Neural cell (in vitro differentiated cells): ENCODE measurements around the gene SPEM3. TPM values are rescaled to one million over a fixed set of nuclear protein-coding genes. Genes with fewer than 3 reads are reported as not detected.

ENCODE experiments used
- H2AFZ ChIP-seq: fragments of 200-600, 300-800 bp; sonication (generic), shearing (Covaris generic); 2 replicates; pipeline ENCODE4 v1.6.0; 2014; ENCODE audit warnings: low read depth, mild to moderate bottlenecking, antibody characterized with exemption, low read length, moderate library complexity
- H3F3A ChIP-seq: fragments of 200-600 bp; shearing (Covaris generic); 2 replicates; pipeline ENCODE4 v1.6.1; 2016; ENCODE audit warnings: mild to moderate bottlenecking, moderate library complexity, mixed read lengths, antibody characterized with exemption, low read length; ENCODE audit not compliant: insufficient read depth, poor library complexity, severe bottlenecking
- H3K27ac ChIP-seq: fragments of 200-600, 300-800 bp; sonication (generic), shearing (Covaris generic); 2 replicates; pipeline ENCODE4 v1.5.1; 2014; ENCODE audit warnings: mild to moderate bottlenecking, low read length, moderate library complexity
- H3K27me3 ChIP-seq: fragments of 300-800, 200-600 bp; sonication (generic), shearing (Covaris generic); 2 replicates; pipeline ENCODE4 v1.6.0; 2014; ENCODE audit warnings: mild to moderate bottlenecking, low read depth, low read length, moderate library complexity; ENCODE audit not compliant: insufficient read depth
- H3K36me3 ChIP-seq: fragments of 300-800, 200-600 bp; sonication (generic), shearing (Covaris generic); 2 replicates; pipeline ENCODE4 v1.5.1; 2014; ENCODE audit warnings: mild to moderate bottlenecking, antibody characterized with exemption, low read length, moderate library complexity; ENCODE audit not compliant: insufficient read depth
- H3K4me2 ChIP-seq: fragments of 300-800, 200-600 bp; sonication (generic), shearing (Covaris generic); 2 replicates; pipeline ENCODE4 v1.6.0; 2014; ENCODE audit warnings: mild to moderate bottlenecking, low read length
- H3K4me3 ChIP-seq: fragments of 300-800, 200-600 bp; sonication (generic), shearing (Covaris generic); 2 replicates; pipeline ENCODE4 v1.5.1; 2014; ENCODE audit warnings: mild to moderate bottlenecking, low read length, moderate library complexity
- H3K79me2 ChIP-seq: fragments of 200-600 bp; shearing (Covaris generic); replicated peaks from 2 replicates; pipeline ENCODE4 v1.6.0; 2014; ENCODE audit warnings: mild to moderate bottlenecking, low read length, moderate library complexity; ENCODE audit not compliant: insufficient read depth
- H3K9ac ChIP-seq: fragments of 300-800, 200-600 bp; sonication (generic), shearing (Covaris generic); 2 replicates; pipeline ENCODE4 v1.6.1; 2016; ENCODE audit warnings: mild to moderate bottlenecking, low read length, mixed read lengths
- H3K9me2 ChIP-seq: fragments of 200-600 bp; shearing (Covaris generic); 2 replicates; pipeline ENCODE4 v1.6.1; 2016; ENCODE audit warnings: mild to moderate bottlenecking, low read length, mixed read lengths; ENCODE audit not compliant: insufficient read depth
- H3K9me3 ChIP-seq: fragments of 200-600, 300-800 bp; sonication (generic), shearing (Covaris generic); 2 replicates; pipeline ENCODE4 v1.6.1; 2016; ENCODE audit warnings: mild to moderate bottlenecking, mixed run types, low read length, moderate library complexity, mixed read lengths
- H4K20me1 ChIP-seq: fragments of 200-600 bp; shearing (Covaris generic); 2 replicates; pipeline ENCODE4 v1.6.1; 2016; ENCODE audit warnings: mild to moderate bottlenecking, mixed run types; ENCODE audit not compliant: insufficient read depth
- EP300 ChIP-seq: fragments of 450-650 bp; conservative IDR thresholded peaks from 2 replicates; pipeline ENCODE4 v1.6.1; 2014; ENCODE audit warnings: antibody characterized with exemption, mild to moderate bottlenecking, moderate library complexity; ENCODE audit not compliant: poor library complexity, severe bottlenecking
- EZH2 ChIP-seq: fragments of 200-600, 300-800 bp; shearing (Covaris generic), sonication (generic); IDR thresholded peaks from 2 replicates; pipeline ENCODE4 v1.6.1; 2014; ENCODE audit warnings: antibody characterized with exemption, low read length, borderline replicate concordance, mild to moderate bottlenecking; ENCODE audit not compliant: insufficient read depth, poor library complexity, severe bottlenecking
- MXI1 ChIP-seq: fragments of 450-650 bp; conservative IDR thresholded peaks from 2 replicates; pipeline ENCODE4 v1.6.1; 2014; ENCODE audit warnings: antibody characterized with exemption, mild to moderate bottlenecking; ENCODE audit not compliant: poor library complexity, severe bottlenecking
- POLR2AphosphoS5 ChIP-seq: IDR thresholded peaks from 2 replicates; pipeline ENCODE4 v1.6.1; 2012
- RAD21 ChIP-seq: fragments of 450-650 bp; conservative IDR thresholded peaks from 2 replicates; pipeline ENCODE4 v1.6.1; 2014; ENCODE audit warnings: antibody characterized with exemption, mild to moderate bottlenecking, moderate library complexity
- REST ChIP-seq: IDR thresholded peaks from 2 replicates; pipeline ENCODE4 v1.6.1; 2012; ENCODE audit warnings: borderline replicate concordance
- TAF1 ChIP-seq: IDR thresholded peaks from 2 replicates; pipeline ENCODE4 v1.6.1; 2012; ENCODE audit warnings: low read depth
- polyA plus RNA-seq: library from polyadenylated mRNA; depleted of rRNA; stranded (reverse); fragments of >200 nt; gene quantifications from 2 replicates; pipeline ENCODE4 v1.2.3, GENCODE V29; 2014

The SPEM3 gene
- polyA plus RNA-seq, 1 donor from 2014 or later = not detected

GRCh38 chr17:7439462-7440112 is 10.9 kb downstream of the SPEM3 start, which contains the start of gene FGF11:
TSS of gene FGF11 (plus strand) at chr17:7439512. CDS start at chr17:7439621, 109 bp downstream.
- H2AFZ ChIP-seq = peak within 1 kb of the TSS; percentile 47
- peak within 1 kb of the TSS; percentile 97 for H3K9ac ChIP-seq
- H3K4me3 ChIP-seq = peak within 1 kb of the TSS; percentile 85
- no peaks in the 10 kb centered on the region for H3K36me3 ChIP-seq
- H3K27ac ChIP-seq = peak within 1 kb of the TSS; percentile 99
- no peaks in the 10 kb centered on the region for H3K9me3 ChIP-seq
- peaks cover 4% of the 10 kb centered on the region for H3F3A ChIP-seq
- no peaks in the 10 kb centered on the region for H4K20me1 ChIP-seq
- no peaks in the 10 kb centered on the region for H3K9me2 ChIP-seq
- no peaks in the 10 kb centered on the region for H3K79me2 ChIP-seq
- H3K4me2 ChIP-seq = peak within 1 kb of the TSS; percentile 89
- no peak for TF ChIP-seq EP300
- no peak for TF ChIP-seq EZH2
- no peak for TF ChIP-seq RAD21
- peak; percentile 6 for TF ChIP-seq MXI1
- no peak for TF ChIP-seq REST
- peaks cover 43% of the 10 kb centered on the region for H3K27me3 ChIP-seq

GRCh38 chr17:7440113-7440833 is 11.6 kb downstream of the SPEM3 start:
- no peaks in the 10 kb centered on the region for H3K9me2 ChIP-seq
- H2AFZ ChIP-seq = peak overlapping the region; percentile 47
- H3K27me3 ChIP-seq = peaks cover 40% of the 10 kb centered on the region

More at GRCh38 chr17:7440113-7440833, 11.6 kb downstream of the SPEM3 start:
- Histone ChIP-seq H3F3A (peaks cover 4% of the 10 kb centered on the region), H3K36me3 (no peaks in the 10 kb centered on the region), H3K27ac (peak overlapping the region; percentile 99), H3K4me3 (peak overlapping the region; percentile 85), H3K9ac (peak overlapping the region; percentile 97), H3K9me3 (no peaks in the 10 kb centered on the region), H3K4me2 (peak overlapping the region; percentile 89), H3K79me2 (no peaks in the 10 kb centered on the region), H4K20me1 (no peaks in the 10 kb centered on the region)
- TF ChIP-seq EZH2 (no peak), REST (peak; percentile 75), RAD21 (no peak), POLR2AphosphoS5 (peak; percentile 86), EP300 (peak; percentile 30), TAF1 (peak; percentile 93)
